Endodermal cell (in vitro differentiated cells): ENCODE measurements around the gene WNT8A. TPM values are rescaled to one million over a fixed set of nuclear protein-coding genes. Genes with fewer than 3 reads are reported as not detected.

Experiments
- DNase-seq: peaks from one replicate; pipeline ENCODE4 v3.0.0-alpha.2; 2017
- H3K27ac ChIP-seq: 2 replicates; pipeline ENCODE4 v1.5.1; 2013; ENCODE audit warnings: mild to moderate bottlenecking, low read depth, low read length, moderate library complexity
- H3K27me3 ChIP-seq: 2 replicates; pipeline ENCODE4 v1.6.1; 2013; ENCODE audit warnings: mild to moderate bottlenecking, low read length, moderate library complexity; ENCODE audit not compliant: insufficient read depth, control insufficient read depth, poor library complexity, severe bottlenecking
- H3K36me3 ChIP-seq: 2 replicates; pipeline ENCODE4 v1.7.0; 2013; ENCODE audit warnings: mild to moderate bottlenecking, low read length, moderate library complexity; ENCODE audit not compliant: control insufficient read depth, insufficient read depth
- H3K4me1 ChIP-seq: one replicate; pipeline ENCODE4 v1.7.0; 2013; ENCODE audit warnings: low read length; ENCODE audit not compliant: control insufficient read depth, insufficient read depth
- H3K4me3 ChIP-seq: 2 replicates; pipeline ENCODE4 v1.5.1; 2013; ENCODE audit warnings: mild to moderate bottlenecking, low read length, moderate library complexity
- H3K9ac ChIP-seq: 2 replicates; pipeline ENCODE4 v1.6.1; 2013; ENCODE audit warnings: mild to moderate bottlenecking, low read length, moderate library complexity; ENCODE audit not compliant: poor library complexity, severe bottlenecking; ENCODE audit errors: extremely low read depth
- H3K9me3 ChIP-seq: 2 replicates; pipeline ENCODE4 v1.6.1; 2013; ENCODE audit warnings: mild to moderate bottlenecking, low read length, moderate library complexity; ENCODE audit not compliant: control insufficient read depth
- H3K27ac Mint-ChIP-seq: 2 replicates; pipeline ENCODE4 v1.8.0; 2020; ENCODE audit warnings: mixed read lengths
- H3K27me3 Mint-ChIP-seq: 2 replicates; pipeline ENCODE4 v1.8.0; 2021; ENCODE audit warnings: mild to moderate bottlenecking, mixed read lengths; ENCODE audit not compliant: insufficient read depth
- H3K36me3 Mint-ChIP-seq: 2 replicates; pipeline ENCODE4 v1.8.0; 2020; ENCODE audit warnings: low read depth, mixed read lengths
- H3K4me1 Mint-ChIP-seq: 2 replicates; pipeline ENCODE4 v1.8.0; 2020; ENCODE audit warnings: mixed read lengths
- H3K4me3 Mint-ChIP-seq: 2 replicates; pipeline ENCODE4 v1.8.0; 2020; ENCODE audit warnings: mild to moderate bottlenecking, moderate library complexity, mixed read lengths
- H3K9me3 Mint-ChIP-seq: 2 replicates; pipeline ENCODE4 v1.8.0; 2020; ENCODE audit warnings: mild to moderate bottlenecking, mixed read lengths
- CTCF ChIP-seq: fragments of 200-600 bp; sonication (generic); conservative IDR thresholded peaks from 2 replicates; pipeline ENCODE4 v1.5.0; 2021; ENCODE audit warnings: antibody characterized with exemption, mild to moderate bottlenecking
- WGBS, 2 experiments: methylation state at CpG; one replicate each; pipeline versions ENCODE4 v1.1.5 to v1.1.7; 2013; ENCODE audit warnings: missing lambda C conversion rate in 2 of 2, mixed read lengths in 1 of 2; ENCODE audit not compliant: insufficient coverage in 1 of 2, insufficient read length in 1 of 2; 5-methylcytosine and 5-hydroxymethylcytosine counted together
- total RNA-seq, 2 donors: library from RNA; stranded (reverse); fragmentation: NEBNext Ultra II Directional in 1 of 2; extraction: Animal tissue kit (Norgen Biotek cat#: 25700) in 1 of 2; gene quantifications; 2 replicates in 1 of 2; 3 replicates in 1 of 2; pipeline ENCODE4 v1.2.1, GENCODE V29; 2021

WNT8A gene
- total RNA-seq, 2 donors from 2014 or later: 0.49 to 2.2 TPM

DNA sequence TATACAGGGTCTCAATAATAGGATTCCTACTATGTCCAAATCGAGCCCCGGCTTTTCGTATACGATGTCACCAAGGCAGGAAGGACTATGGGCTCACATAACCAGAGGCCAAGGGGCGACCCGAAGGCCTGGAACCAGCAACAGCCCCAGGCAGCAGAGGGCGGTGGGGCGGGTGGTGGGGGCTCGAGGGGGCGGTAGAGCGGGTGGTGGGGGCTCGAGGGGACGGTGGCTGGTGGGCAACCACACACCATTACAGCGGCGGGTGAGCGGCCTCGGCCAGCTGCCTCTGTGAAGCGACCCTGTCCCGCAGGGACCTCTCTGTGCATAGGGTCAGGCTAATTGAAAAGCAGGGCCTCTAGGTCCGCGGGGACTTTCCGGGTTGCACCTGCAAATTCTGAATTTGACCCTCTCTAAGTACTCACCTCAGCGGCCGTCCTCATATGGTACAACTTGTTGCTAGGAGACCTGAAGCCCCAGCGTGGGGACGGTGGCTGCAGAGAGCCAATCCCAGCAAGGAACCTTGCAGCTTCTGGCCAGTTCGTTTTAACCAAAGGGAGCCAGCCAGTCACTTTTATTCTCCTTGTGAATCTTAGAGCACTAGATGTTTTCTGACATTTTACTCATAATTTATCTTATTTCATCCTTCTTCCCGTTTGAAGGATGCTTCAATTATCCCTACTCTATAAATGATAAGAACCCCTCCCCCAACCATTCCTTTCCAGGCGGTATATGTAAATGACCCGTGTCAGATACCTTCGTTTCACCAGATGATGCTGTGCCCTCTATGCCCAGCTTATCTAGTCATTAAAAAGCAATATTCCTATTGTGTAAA, 55.3 kb downstream of the WNT8A start, which contains the start of gene NME5:
Gene NME5 (minus strand): TSS at position 480 of the 832 bp plus-strand sequence. CDS start 648 bp downstream, outside the sequence.
- H3K4me1 ChIP-seq: no peaks in the 10 kb centered on the region
- peak within 1 kb of the TSS; percentile 84 for H3K4me3 ChIP-seq
- peak; percentile 92 for DNase-seq
- H3K9ac ChIP-seq: peak within 1 kb of the TSS; percentile 42
- no peak within 1 kb of the TSS for H3K27ac ChIP-seq
- Mint-ChIP-seq H3K36me3 (no peaks in the 10 kb centered on the region), H3K27ac (no peak within 1 kb of the TSS), H3K9me3 (no peaks in the 10 kb centered on the region), H3K27me3 (peaks cover 5% of the 10 kb centered on the region), H3K4me1 (peaks cover 3% of the 10 kb centered on the region), H3K4me3 (peak within 1 kb of the TSS; percentile 72)
- H3K9me3 ChIP-seq: no peaks in the 10 kb centered on the region
- WGBS, 2 experiments: 5 to 10% methylated on average over 16 to 31 of the region's 31 CpGs
- TF ChIP-seq CTCF: no peak
- no peaks in the 10 kb centered on the region for H3K27me3 ChIP-seq
- H3K36me3 ChIP-seq: no peaks in the 10 kb centered on the region

- peak overlapping the region; percentile 84 for H3K4me3 ChIP-seq
- 76 to 93% methylated on average over 1 to 3 of the region's 3 CpGs for WGBS, 2 experiments
- Mint-ChIP-seq H3K9me3 (no peaks in the 10 kb centered on the region), H3K36me3 (no peaks in the 10 kb centered on the region), H3K27me3 (peaks cover 5% of the 10 kb centered on the region), H3K4me3 (peak overlapping the region; percentile 72), H3K27ac (no peak overlapping the region), H3K4me1 (peaks cover 3% of the 10 kb centered on the region)
- TF ChIP-seq CTCF: no peak
- DNase-seq: no peak
- no peaks in the 10 kb centered on the region for H3K9me3 ChIP-seq
- no peaks in the 10 kb centered on the region for H3K4me1 ChIP-seq
- no peak overlapping the region for H3K27ac ChIP-seq
- no peak overlapping the region for H3K9ac ChIP-seq
- no peaks in the 10 kb centered on the region for H3K27me3 ChIP-seq
- H3K36me3 ChIP-seq: no peaks in the 10 kb centered on the region
These were observed 55.9 kb downstream of the WNT8A start for GRCh38 chr5:138139781-138140090.

DNA sequence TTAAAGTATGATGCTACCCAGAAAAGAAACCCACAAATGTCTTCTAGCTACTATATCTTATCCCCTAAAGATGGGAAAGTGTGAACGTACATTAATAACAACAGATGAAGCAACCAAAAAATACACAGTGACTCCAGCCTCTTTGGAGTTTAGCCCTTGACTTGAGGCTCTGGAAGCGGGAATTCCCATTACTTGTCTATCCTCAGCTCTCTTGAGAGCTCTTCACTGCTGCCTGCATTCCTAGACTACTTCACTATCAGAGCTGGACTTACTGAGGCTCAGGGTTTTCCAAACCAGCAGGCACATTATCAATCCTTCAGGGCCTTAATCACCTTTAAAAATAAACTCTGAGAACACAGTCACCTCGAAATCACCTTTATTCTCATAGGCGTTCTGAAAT, 56.4 kb downstream of the WNT8A start:
- Histone ChIP-seq H3K36me3 (no peaks in the 10 kb centered on the region), H3K27ac (no peak overlapping the region), H3K9me3 (no peaks in the 10 kb centered on the region), H3K27me3 (no peaks in the 10 kb centered on the region), H3K4me1 (no peaks in the 10 kb centered on the region), H3K4me3 (no peak overlapping the region), H3K9ac (no peak overlapping the region)
- 87 to 95% methylated on average over 4 of the region's 4 CpGs for WGBS, 2 experiments
- no peak for DNase-seq
- no peak overlapping the region for H3K27ac Mint-ChIP-seq
- TF ChIP-seq CTCF: no peak
- H3K4me1 Mint-ChIP-seq: peaks cover 3% of the 10 kb centered on the region
- no peak overlapping the region for H3K4me3 Mint-ChIP-seq
- H3K27me3 Mint-ChIP-seq: peaks cover 5% of the 10 kb centered on the region
- no peaks in the 10 kb centered on the region for H3K9me3 Mint-ChIP-seq
- no peaks in the 10 kb centered on the region for H3K36me3 Mint-ChIP-seq

Other genes starting within 250 kb of the WNT8A start
- gene MYOT, start 216.2 kb upstream of the WNT8A start, total RNA-seq: not detected
- not detected for gene PKD2L2, start 194.6 kb upstream of the WNT8A start, total RNA-seq
- 10 to 100 TPM; 22.9 to 28.7 TPM for gene FAM13B, start 51.0 kb upstream of the WNT8A start, total RNA-seq
- 1 to 10 TPM; 4.7 to 9.2 TPM for gene NME5, start 55.4 kb downstream of the WNT8A start, total RNA-seq
- 100 to 1,000 TPM; 120 to 122 TPM for gene BRD8, start 94.6 kb downstream of the WNT8A start, total RNA-seq
- gene KIF20A, start 95.1 kb downstream of the WNT8A start, total RNA-seq: 10 to 100 TPM; 58.0 to 74.6 TPM
- gene CDC23, start 129.3 kb downstream of the WNT8A start, total RNA-seq: 10 to 100 TPM; 40.9 to 45.7 TPM
- gene GFRA3, start 190.6 kb downstream of the WNT8A start, total RNA-seq: under 1 TPM in 1 of 2 donors, not detected in 1; 0.13 TPM
- 10 to 100 TPM; 14.8 to 30.6 TPM for gene CDC25C, start 247.8 kb downstream of the WNT8A start, total RNA-seq